Stomach (tissue), 9 donors: Measurements from ENCODE around the gene HSH2D. TPM values are rescaled to one million over a fixed set of nuclear protein-coding genes. Genes with fewer than 3 reads are reported as not detected.
"Not testable (repeated sequence)": the region's sequence is repeated elsewhere in the genome, so short reads cannot be mapped to it uniquely, and the experiment has no call there.

Source experiments
- DNase-seq, 2 donors: peaks; one replicate each; pipeline versions ENCODE4 v3.0.0 to v3.0.0-alpha.2; 2013 to 2019
- H3K27ac ChIP-seq, 5 donors: fragments of 200-600 bp in 4 of 5; sonication (generic) in 4 of 5; one replicate each; pipeline ENCODE4 v1.5.1; 2013 to 2019; ENCODE audit warnings: mild to moderate bottlenecking in 1 of 5, moderate library complexity in 1 of 5
- H3K27me3 ChIP-seq, 3 donors: fragments of 200-600 bp; sonication (generic); one replicate each; pipeline ENCODE4 v1.5.1; 2017 to 2019; ENCODE audit warnings: mixed run types in 1 of 3
- H3K36me3 ChIP-seq, 4 donors: fragments of 200-600 bp; sonication (generic); 1 replicate in 3 of 4; 2 replicates in 1 of 4; pipeline ENCODE4 v1.5.1; 2016 to 2019
- H3K4me1 ChIP-seq, 4 donors: fragments of 200-600 bp; sonication (generic); one replicate each; pipeline ENCODE4 v1.5.1; 2016 to 2019
- H3K4me3 ChIP-seq, 4 donors: fragments of 200-600 bp; sonication (generic) in 3 of 4; one replicate each; pipeline ENCODE4 v1.5.1; 2016 to 2019; ENCODE audit warnings: mild to moderate bottlenecking in 1 of 4
- H3K9me3 ChIP-seq, 4 donors: fragments of 200-600 bp; sonication (generic); one replicate each; pipeline ENCODE4 v1.5.1; 2016 to 2019
- CTCF ChIP-seq, 7 experiments: fragments of 450-650 bp in 4 of 7; fragments of 200-600 bp in 3 of 7; sonication (generic) in 3 of 7; IDR thresholded peaks; one replicate each; pipeline ENCODE4 v1.5.1; 2016 to 2019; ENCODE audit warnings: antibody characterized with exemption in 7 of 7, control low read depth in 2 of 7, mild to moderate bottlenecking in 1 of 7
- EP300 ChIP-seq: sonication (generic); formaldehyde crosslinking; IDR thresholded peaks from one replicate; pipeline ENCODE4 v1.6.1; 2017; ENCODE audit warnings: antibody characterized with exemption
- POLR2A ChIP-seq, 4 donors: fragments of 450-650 bp; IDR thresholded peaks; one replicate each; pipeline ENCODE4 v1.6.1; 2016; ENCODE audit warnings: antibody characterized with exemption in 4 of 4, control low read depth in 2 of 4, mild to moderate bottlenecking in 1 of 4, moderate library complexity in 1 of 4
- POLR2AphosphoS5 ChIP-seq, 3 donors: sonication (generic); formaldehyde crosslinking; IDR thresholded peaks; one replicate each; pipeline ENCODE4 v1.6.1; 2016; ENCODE audit warnings: antibody characterized with exemption in 3 of 3
- WGBS, 5 donors: extraction: QIAGEN DNeasy Blood & Tissue Kit in 3 of 5; methylation state at CpG; one replicate each; pipeline versions ENCODE4 v1.1.5 to v1.1.7; 2013 to 2018; 5-methylcytosine and 5-hydroxymethylcytosine counted together
- intact Hi-C: fragments of 100-400 bp; cut with DNase I; formaldehyde crosslinking; loops from one replicate; pipeline ENCODE4 v1.15.1; 2023; ENCODE audit warnings: low total_unique reads
- polyA plus RNA-seq, 3 donors: library from polyadenylated mRNA; stranded (reverse); fragments of 200-250 nt; gene quantifications; one replicate each; pipeline ENCODE4 v1.2.3, GENCODE V29; 2013
- total RNA-seq, 5 donors: library from RNA; depleted of rRNA; stranded (reverse); fragments of >200 nt; gene quantifications; one replicate each; pipeline versions ENCODE4 v1.1.0 to v1.2.3, GENCODE V29; 2014 to 2016
- donor health status: healthy with polysubstance abuse.
- donor health status: Bipolar disorder and iron deficiency.
- donor health status: healthy.

The HSH2D gene
- total and polyA plus RNA-seq, 8 donors: 6.2 to 24.5 (median 9.4) TPM

GRCh38 chr19:16098416-16098768, 45.1 kb upstream of the HSH2D start:
- Histone ChIP-seq H3K27me3 (no peaks in the 10 kb centered on the region), H3K27ac (peak overlapping the region; percentile 71 to 82 (median 77)), H3K4me1 (peaks cover 18 to 80% (median 40%) of the 10 kb centered on the region in 4 donors), H3K36me3 (peaks cover 87 to 100% (median 99%) of the 10 kb centered on the region in 4 donors), H3K9me3 (no peaks in the 10 kb centered on the region), H3K4me3 (no peak overlapping the region)
- intact Hi-C loops: no loop called here
- no peak for DNase-seq
- TF ChIP-seq EP300: no peak
- TF ChIP-seq CTCF (IDR thresholded peaks at IDR 0.05): no peak
- TF ChIP-seq POLR2AphosphoS5 (IDR thresholded peaks at IDR 0.05): no peak
- TF ChIP-seq POLR2A (IDR thresholded peaks at IDR 0.05): no peak
- 65 to 81% (median 73%) methylated on average over 6 of the region's 6 CpGs for WGBS, 5 donors

GRCh38 chr19:16098821-16099220, 44.7 kb upstream of the HSH2D start:
- Histone ChIP-seq H3K9me3 (no peaks in the 10 kb centered on the region), H3K27ac (peak overlapping the region in 4 of 5 donors; percentile 71 to 82 (median 76)), H3K36me3 (peaks cover 87 to 100% (median 99%) of the 10 kb centered on the region in 4 donors), H3K4me3 (no peak overlapping the region), H3K27me3 (no peaks in the 10 kb centered on the region), H3K4me1 (peaks cover 18 to 81% (median 40%) of the 10 kb centered on the region in 4 donors)
- TF ChIP-seq POLR2AphosphoS5 (IDR thresholded peaks at IDR 0.05): no peak
- TF ChIP-seq CTCF (IDR thresholded peaks at IDR 0.05): no peak
- TF ChIP-seq POLR2A (IDR thresholded peaks at IDR 0.05): no peak
- TF ChIP-seq EP300: no peak
- intact Hi-C loops: no loop called here
- no peak for DNase-seq
- 82 to 94% (median 89%) methylated on average over 6 of the region's 6 CpGs for WGBS, 5 donors

- Histone ChIP-seq H3K36me3 (peaks cover 85 to 100% (median 99%) of the 10 kb centered on the region in 4 donors), H3K4me1 (peaks cover 15 to 82% (median 39%) of the 10 kb centered on the region in 4 donors), H3K27ac (peak overlapping the region in 2 of 5 donors; percentile 75 to 82)
- H3K4me3 ChIP-seq, intact Hi-C loops, H3K27me3 ChIP-seq, DNase-seq, H3K9me3 ChIP-seq: not testable (repeated sequence)
- WGBS, 5 donors: 85 to 92% (median 88%) methylated on average over 8 of the region's 8 CpGs
Measured at GRCh38 chr19:16099314-16099965, 44.0 kb upstream of the HSH2D start.

- Histone ChIP-seq H3K4me1 (peaks cover 15 to 75% (median 35%) of the 10 kb centered on the region in 4 donors), H3K27ac (peak overlapping the region in 2 of 5 donors; percentile 13 to 39), H3K9me3 (no peaks in the 10 kb centered on the region), H3K36me3 (peaks cover 76 to 98% (median 95%) of the 10 kb centered on the region in 4 donors), H3K27me3 (no peaks in the 10 kb centered on the region), H3K4me3 (no peak overlapping the region)
- 90 to 98% (median 96%) methylated on average over 4 of the region's 4 CpGs for WGBS, 5 donors
- no peak for TF ChIP-seq CTCF (IDR thresholded peaks at IDR 0.05)
- no peak for TF ChIP-seq POLR2A (IDR thresholded peaks at IDR 0.05)
- no peak for TF ChIP-seq EP300
- no peak for TF ChIP-seq POLR2AphosphoS5 (IDR thresholded peaks at IDR 0.05)
- intact Hi-C loops: no loop called here
- no peak for DNase-seq
Measured at GRCh38 chr19:16100524-16100923, 43.0 kb upstream of the HSH2D start.

- no peak overlapping the region for H3K4me3 ChIP-seq
- H3K27ac ChIP-seq: peak overlapping the region in 3 of 5 donors; percentile 18 to 42 (median 28)
- peaks cover 42 to 56% (median 54%) of the 10 kb centered on the region in 4 donors for H3K36me3 ChIP-seq
- no peaks in the 10 kb centered on the region for H3K9me3 ChIP-seq
- intact Hi-C loops: no loop called here
- peaks cover 0 to 40% (median 9%) of the 10 kb centered on the region in 4 donors for H3K4me1 ChIP-seq
- no peak for DNase-seq
- 91 to 93% (median 92%) methylated on average over 6 of the region's 6 CpGs for WGBS, 5 donors
- TF ChIP-seq CTCF (IDR thresholded peaks at IDR 0.05) (no peak), POLR2A (IDR thresholded peaks at IDR 0.05) (no peak), POLR2AphosphoS5 (IDR thresholded peaks at IDR 0.05) (no peak), EP300 (no peak)
- no peaks in the 10 kb centered on the region for H3K27me3 ChIP-seq
Measured at GRCh38 chr19:16104722-16105121, 38.8 kb upstream of the HSH2D start.
